ENCODE measurements around the gene TBX3. TPM values are rescaled to one million over a fixed set of nuclear protein-coding genes. Genes with fewer than 3 reads are reported as not detected.
A peak's percentile ranks its signal among the peaks of the same experiment; 100 is the strongest.

The TBX3 gene
- total RNA-seq, 1 donor from 2014 or later, result 2.0 TPM

- Mint-ChIP-seq H3K27ac (ENCODE audit: unreplicated experiment) (no peak overlapping the region), H3K9me3 (ENCODE audit: unreplicated experiment) (peaks cover 11% of the 10 kb centered on the region), H3K4me1 (ENCODE audit: low read depth, unreplicated experiment) (peaks cover 5% of the 10 kb centered on the region), H3K36me3 (ENCODE audit: low read depth, unreplicated experiment) (peaks cover 6% of the 10 kb centered on the region), H3K27me3 (ENCODE audit: low read depth, unreplicated experiment) (peaks cover 84% of the 10 kb centered on the region), H3K4me3 (ENCODE audit: unreplicated experiment) (no peak overlapping the region)
- Histone ChIP-seq H3K36me3 (ENCODE audit: insufficient read depth, low read length) (peaks cover 4% of the 10 kb centered on the region), H4K20me1 (ENCODE audit: insufficient read depth, low read length) (peaks cover 13% of the 10 kb centered on the region), H3K27me3 (ENCODE audit: insufficient read depth, low read length) (peaks cover 6% of the 10 kb centered on the region), H3K9ac (ENCODE audit: low read length) (peak overlapping the region; percentile 67), H3K9me3 (ENCODE audit: insufficient read depth, low read depth, low read length) (no peaks in the 10 kb centered on the region), H3K79me2 (ENCODE audit: insufficient read depth, low read length) (peaks cover 56% of the 10 kb centered on the region), H3K4me1 (ENCODE audit: insufficient read depth, low read length) (peaks cover 33% of the 10 kb centered on the region), H3K4me3 (ENCODE audit: insufficient read depth, low read depth, low read length) (peak overlapping the region; percentile 31), H3K27ac (ENCODE audit: low read depth, low read length) (peak overlapping the region; percentile 69), H3K4me2 (ENCODE audit: low read length) (peak overlapping the region; percentile 94), H2AFZ (ENCODE audit: low read depth, low read length) (peak overlapping the region; percentile 42)
- TF ChIP-seq EZH2 (IDR thresholded peaks at IDR 0.05; ENCODE audit: insufficient read depth, low read length), result peak; percentile 48
- no peak for TF ChIP-seq CTCF (IDR thresholded peaks at IDR 0.05; ENCODE audit: insufficient read depth, low read depth, low read length)
- DNase-seq (ENCODE audit: low read depth), result no peak
- no peak for FAIRE-seq
Measured at GRCh38 chr12:114671443-114672411, 12.2 kb downstream of the TBX3 start.

DNA sequence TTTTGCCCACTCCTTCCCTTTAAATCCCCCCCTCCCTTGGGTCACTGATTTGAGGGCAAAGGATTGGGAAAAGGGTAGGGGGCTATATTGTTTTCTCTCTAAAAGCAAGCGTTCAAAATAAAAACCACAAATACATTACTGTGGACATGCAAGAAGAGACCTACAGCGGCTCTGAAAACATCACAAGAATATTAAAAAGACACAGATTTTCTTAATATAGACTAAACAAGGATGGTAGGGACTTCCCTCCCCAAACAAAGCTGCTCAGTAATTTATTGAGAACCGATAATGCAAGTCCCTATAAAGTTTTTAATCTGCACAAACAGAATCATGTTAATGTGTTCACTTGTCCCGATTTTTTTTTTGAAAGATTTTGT lies 12.9 kb downstream of the TBX3 start:
- FAIRE-seq (no peak), DNase-seq (ENCODE audit: low read depth) (no peak)
- TF ChIP-seq CTCF (IDR thresholded peaks at IDR 0.05; ENCODE audit: insufficient read depth, low read depth, low read length) (no peak), EZH2 (IDR thresholded peaks at IDR 0.05; ENCODE audit: insufficient read depth, low read length) (no peak)
- H4K20me1 ChIP-seq (ENCODE audit: insufficient read depth, low read length), result peaks cover 9% of the 10 kb centered on the region
- Mint-ChIP-seq H3K27me3 (ENCODE audit: low read depth, unreplicated experiment) (peaks cover 83% of the 10 kb centered on the region), H3K27ac (ENCODE audit: unreplicated experiment) (no peak overlapping the region), H3K4me3 (ENCODE audit: unreplicated experiment) (no peak overlapping the region), H3K36me3 (ENCODE audit: low read depth, unreplicated experiment) (peaks cover 2% of the 10 kb centered on the region), H3K9me3 (ENCODE audit: unreplicated experiment) (peaks cover 15% of the 10 kb centered on the region), H3K4me1 (ENCODE audit: low read depth, unreplicated experiment) (peaks cover 5% of the 10 kb centered on the region)
- H3K4me2 ChIP-seq (ENCODE audit: low read length), result peak overlapping the region; percentile 94
- H3K27me3 ChIP-seq (ENCODE audit: insufficient read depth, low read length), result peaks cover 12% of the 10 kb centered on the region
- H2AFZ ChIP-seq (ENCODE audit: low read depth, low read length), result no peak overlapping the region
- H3K4me3 ChIP-seq (ENCODE audit: insufficient read depth, low read depth, low read length), result no peak overlapping the region
- peak overlapping the region; percentile 67 for H3K9ac ChIP-seq (ENCODE audit: low read length)
- H3K4me1 ChIP-seq (ENCODE audit: insufficient read depth, low read length), result peaks cover 34% of the 10 kb centered on the region
- H3K9me3 ChIP-seq (ENCODE audit: insufficient read depth, low read depth, low read length), result no peaks in the 10 kb centered on the region
- H3K36me3 ChIP-seq (ENCODE audit: insufficient read depth, low read length), result peaks cover 4% of the 10 kb centered on the region
- H3K79me2 ChIP-seq (ENCODE audit: insufficient read depth, low read length), result peaks cover 49% of the 10 kb centered on the region
- no peak overlapping the region for H3K27ac ChIP-seq (ENCODE audit: low read depth, low read length)
